Amniotic stem cell (primary cell): ENCODE results near the gene THRB.

ENCODE experiments used
- DNase-seq: peaks from one replicate; lab custom pipeline; 2025; lab: John Stamatoyannopoulos, UW

Gene THRB

DNA sequence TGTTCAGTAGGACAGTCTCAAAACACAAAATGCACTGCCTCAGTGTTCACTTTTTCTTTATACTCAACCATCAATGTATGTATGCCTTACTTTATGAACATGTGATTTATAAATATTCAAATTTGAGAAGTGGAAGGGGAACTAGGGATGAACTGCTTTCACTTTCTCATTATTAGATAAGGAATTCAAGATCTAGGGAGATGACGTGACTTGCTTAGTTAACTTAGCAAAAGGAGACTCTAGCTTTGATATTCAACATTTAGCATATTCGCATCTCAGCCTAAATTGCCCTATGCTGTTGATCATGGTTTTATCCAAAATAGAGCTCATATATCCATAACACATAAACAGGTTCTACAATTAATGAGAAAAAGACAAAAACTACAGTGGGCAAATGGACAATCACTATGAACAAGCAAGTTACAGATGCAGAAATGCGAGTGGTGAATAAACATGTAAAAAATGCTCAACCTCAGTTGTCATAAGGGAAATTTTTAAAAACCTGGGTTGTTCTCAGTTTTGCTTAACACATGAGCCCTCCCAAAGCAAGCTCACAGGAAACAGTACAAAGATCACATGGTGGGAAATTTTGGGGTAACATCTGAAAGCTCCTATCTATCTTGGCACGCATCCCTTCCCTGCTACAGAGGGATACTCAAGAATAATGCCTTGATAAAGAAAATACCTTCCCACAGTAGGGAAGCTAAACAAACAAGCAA is 269.8 kb downstream of the THRB start:
- DNase-seq = no peak

DNA sequence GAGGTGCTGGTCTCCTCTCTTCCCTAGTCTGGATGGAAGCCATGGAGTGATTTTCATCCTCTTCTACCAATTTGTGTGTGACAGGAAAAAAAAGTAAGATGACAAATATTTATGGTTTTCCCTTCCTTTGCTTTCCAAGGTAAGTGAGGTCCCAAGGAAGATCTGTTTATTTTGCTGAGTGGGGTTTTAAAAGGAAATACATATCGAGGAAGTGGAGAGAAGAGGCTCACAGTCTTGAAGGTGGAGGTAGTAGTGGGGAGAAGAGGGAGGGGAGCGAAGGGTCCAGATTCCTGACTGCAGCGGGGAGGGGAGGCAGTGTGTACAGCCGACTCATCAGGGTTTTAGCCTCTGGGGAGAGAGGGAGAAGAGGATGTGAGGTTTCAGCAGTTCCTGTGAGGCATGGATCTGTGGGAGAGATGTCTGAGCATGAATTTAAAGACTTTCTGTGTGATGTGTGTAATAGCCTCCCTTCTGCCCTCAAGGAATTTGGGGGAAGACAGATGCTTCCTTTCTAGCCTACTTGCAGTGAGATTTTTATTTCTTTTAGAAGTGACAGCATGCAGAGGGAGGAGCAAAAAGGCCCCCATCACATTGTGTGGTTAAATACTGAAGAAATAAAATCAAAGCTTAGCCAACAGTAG is 272.4 kb downstream of the THRB start:
- no peak for DNase-seq

DNA sequence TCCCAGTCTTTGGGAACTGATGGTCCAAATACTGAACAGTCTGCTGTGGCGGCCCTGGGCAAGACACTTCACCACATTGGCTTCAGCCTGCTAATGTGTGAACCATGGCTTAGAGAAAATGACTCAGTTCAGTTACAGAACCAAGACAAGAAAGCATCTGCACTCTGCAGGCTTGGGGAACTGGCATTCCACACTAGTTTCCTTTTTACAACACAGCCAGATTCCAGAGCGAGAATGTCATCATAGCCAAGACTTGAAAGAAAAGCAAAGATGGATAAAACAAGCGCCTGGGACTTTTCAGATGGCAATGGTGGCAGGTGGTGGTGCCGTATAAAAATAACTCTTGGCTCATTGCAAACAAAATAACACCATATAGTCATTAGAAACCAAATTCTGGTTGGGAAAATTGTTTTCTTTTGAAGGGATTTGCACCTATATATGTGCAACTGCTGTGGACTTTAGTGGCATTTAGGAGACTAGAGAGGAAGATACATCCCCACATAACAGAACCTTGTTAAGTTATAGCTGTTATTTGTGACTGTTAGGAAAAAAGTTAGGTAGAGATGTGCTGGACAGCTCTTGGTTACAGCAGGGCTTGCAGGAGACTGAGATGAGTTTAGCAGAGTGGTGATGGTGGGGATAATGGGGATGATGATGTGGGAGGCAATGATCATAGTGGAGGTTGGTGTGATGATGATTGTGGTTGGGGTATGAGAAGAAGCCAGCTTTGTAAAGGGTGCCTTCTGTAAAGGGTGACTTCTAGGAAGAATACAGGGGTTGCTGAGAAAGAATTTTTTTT is 273.6 kb downstream of the THRB start:
- peak; percentile 88 for DNase-seq

DNA sequence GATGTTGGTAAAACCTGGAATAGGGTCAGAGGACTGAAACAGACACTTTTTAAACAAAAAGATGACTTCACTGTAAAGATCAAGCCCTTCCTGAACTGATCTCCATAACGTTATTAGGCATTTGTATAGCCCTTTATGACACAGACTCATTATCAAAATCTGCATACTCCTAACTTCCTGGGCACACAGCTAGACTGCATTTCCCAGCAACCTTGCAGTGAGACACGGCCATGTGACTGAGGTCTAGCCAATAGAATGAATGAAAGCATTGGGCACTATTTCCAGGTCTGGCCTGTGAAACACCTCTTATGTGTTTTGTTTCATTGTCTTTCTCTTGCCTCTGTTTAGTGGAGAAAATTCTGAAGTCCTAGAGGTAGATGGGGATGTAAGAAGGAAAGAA is 279.1 kb downstream of the THRB start:
- no peak for DNase-seq

GRCh38 chr3:24211381-24211780 is 283.3 kb downstream of the THRB start:
- DNase-seq = no peak

- no peak for DNase-seq
These were observed 292.6 kb downstream of the THRB start for GRCh38 chr3:24202071-24202470.

- no peak for DNase-seq
These were observed 293.3 kb downstream of the THRB start for GRCh38 chr3:24201301-24201700.

- DNase-seq = peak; percentile 7
These were observed 294.8 kb downstream of the THRB start for GRCh38 chr3:24199775-24200247.

GRCh38 chr3:24199300-24199699 is 295.4 kb downstream of the THRB start:
- no peak for DNase-seq

DNA sequence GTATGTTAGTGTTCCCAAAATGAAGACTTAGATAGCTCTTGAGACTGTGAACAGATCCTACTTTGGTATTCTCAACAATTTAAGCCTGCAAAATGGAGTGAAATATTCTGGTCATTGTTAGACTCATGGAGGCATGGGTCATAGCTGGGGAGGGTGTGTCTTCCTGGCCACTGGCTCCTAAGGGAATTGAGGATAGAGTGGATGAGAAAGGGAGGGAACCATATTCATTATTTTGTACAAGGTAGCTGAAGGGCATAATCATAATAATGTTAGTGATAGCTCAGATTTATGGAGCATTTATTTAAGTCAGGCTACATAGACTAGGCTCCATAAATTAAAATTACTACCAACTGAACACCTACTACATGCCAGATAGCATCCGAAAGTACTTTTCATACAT is 295.9 kb downstream of the THRB start:
- DNase-seq = no peak

GRCh38 chr3:24197809-24198208 is 296.8 kb downstream of the THRB start:
- no peak for DNase-seq

- DNase-seq = no peak
These were observed 298.1 kb downstream of the THRB start for GRCh38 chr3:24196526-24196925.

DNA sequence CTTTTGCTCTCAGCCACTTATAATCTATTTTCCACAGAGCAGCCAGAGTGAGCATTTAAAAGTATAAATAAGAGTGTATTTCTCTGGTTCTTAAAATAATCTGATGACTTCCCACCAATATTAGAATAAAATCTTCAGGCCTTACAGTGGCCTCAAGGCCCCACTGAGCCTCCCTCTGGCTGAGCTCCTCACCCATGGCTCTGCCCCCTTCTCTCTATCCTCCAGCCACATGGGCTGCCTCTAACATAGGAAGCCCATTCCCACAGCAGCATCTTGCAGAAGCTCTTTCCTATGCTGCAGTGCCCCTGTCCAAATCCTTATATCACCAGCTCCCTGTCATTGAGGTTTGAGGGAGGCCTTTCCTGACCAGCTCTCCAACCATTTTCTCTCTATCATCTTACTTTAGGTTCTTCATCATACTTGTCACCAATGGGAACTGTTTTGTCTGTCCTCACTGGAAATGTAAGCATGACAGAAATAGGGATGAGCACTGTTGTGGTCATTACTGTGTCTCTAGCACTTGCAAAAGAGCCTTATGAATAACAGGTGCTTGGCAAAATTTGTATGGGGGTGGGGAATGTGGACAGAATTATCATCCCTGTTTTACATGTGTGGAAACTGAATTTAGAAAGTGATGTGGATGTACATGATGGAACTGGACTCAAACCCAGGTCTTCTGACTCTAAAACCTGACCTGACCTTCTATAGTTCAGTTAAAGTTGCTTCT is 299.0 kb downstream of the THRB start:
- no peak for DNase-seq

DNA sequence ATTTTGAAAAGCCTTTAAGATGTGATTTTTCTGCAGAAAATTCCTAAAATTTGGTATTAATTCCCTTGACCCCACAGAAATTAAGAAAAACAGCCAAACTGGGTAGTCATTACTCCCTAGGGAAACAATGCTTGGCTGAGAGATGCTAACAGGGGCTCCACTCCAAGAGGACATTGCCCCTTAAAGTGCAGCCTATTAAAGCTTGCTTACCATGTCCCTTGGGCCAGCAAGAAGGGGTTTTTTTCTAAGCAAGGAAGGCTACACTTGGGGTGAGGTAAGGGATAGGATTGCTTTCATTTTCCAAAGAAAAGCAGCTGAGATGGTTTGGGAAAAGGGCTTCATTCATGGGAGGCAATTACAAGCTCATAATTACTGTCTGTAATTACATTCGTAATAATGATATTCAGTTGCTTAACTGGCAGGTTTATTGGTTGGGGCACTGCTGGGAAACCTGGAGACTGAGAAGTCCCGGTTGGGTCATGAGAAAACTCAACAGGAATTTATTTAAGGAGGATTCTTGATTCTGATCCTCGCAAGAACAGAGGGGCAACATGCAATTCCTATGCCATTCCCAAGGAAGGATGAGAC is 302.1 kb downstream of the THRB start:
- DNase-seq = no peak

DNA sequence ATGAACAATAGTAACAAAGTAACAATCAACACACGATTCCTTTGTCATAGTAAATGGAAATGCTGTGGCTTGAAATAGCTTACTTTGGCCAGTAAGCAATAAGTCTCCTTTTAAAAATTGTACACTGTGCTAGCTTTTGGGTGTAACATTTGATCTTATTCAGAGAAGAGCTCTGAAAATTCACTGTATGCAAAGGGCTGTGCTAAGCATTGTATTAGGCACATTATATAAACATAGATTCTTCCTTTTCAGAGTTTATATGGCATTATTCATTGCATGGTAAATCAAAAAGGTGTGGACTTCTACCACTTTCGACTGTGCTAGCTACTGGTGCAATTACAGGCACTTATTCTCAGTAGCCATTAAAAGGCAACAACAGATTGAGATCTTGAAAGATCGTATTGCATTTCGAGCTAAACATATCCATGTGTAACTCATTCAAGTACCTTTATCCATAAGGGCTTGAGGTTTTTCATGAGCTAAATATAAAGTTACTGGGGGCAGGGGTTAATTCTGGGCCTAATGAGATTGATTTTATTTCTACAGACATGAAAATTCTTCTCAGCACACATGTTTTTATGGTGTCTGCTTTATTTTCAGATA is 302.7 kb downstream of the THRB start:
- no peak for DNase-seq

DNA sequence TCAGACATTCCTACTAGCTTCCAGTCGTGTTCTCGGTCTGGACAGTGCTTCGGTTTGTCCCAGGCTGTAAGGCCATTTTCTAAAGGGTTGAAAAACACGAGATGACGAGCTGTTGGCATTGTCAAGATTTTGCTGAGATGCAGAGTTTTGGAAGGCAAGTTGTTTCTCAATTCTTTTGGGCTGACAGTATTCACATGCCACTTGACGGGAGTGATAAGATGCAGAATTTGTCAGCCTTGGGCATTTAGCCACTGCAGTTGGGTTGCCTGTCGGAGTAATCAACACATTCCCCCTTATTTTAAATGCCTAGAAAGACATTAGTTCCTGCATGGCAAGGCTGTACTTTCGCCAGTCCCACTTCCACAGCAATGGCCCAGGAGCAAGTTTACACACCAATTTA is 304.4 kb downstream of the THRB start:
- DNase-seq = no peak

DNA sequence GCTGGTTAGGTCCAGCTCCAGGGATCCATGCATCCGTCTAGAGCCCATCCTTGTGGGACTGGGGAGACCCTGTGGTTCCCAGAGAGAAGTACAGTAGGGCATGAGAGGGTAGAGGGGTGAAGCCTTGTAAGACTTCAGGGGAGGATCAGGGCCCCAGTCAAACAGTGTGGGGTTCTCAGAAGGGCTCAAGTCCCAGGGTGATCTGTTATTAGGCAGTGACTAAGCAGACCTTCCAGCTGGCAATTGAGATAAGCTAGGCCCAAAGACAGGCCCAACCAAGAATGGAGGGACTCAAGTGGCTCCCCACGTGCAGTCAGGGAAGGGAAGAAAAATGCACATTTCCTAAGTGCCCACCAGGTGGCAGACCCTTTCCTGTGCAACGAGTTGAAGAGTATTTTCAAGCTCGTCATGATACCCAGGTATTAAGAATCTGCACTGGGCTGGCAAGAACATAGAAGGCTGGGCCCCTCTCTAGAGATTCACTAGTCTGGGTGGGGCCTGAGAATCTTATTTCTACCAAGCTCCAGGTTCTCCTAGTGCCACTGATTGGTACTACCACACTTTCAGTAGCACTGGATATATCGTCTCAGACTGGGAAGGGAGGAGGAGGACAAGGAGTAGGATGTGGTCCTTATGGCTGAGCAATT is 308.8 kb downstream of the THRB start:
- peak; percentile 28 for DNase-seq

GRCh38 chr3:24184528-24185176 is 310.0 kb downstream of the THRB start:
- no peak for DNase-seq

- no peak for DNase-seq
These were observed 311.9 kb downstream of the THRB start for GRCh38 chr3:24182756-24183155.

GRCh38 chr3:24181256-24181655 is 313.4 kb downstream of the THRB start:
- DNase-seq = no peak
